ENCODE results near the gene PTPRE. TPM values are rescaled to one million over a fixed set of nuclear protein-coding genes. Genes with fewer than 3 reads are reported as not detected.

PTPRE gene
- total and polyA plus RNA-seq, 10 of the 15 experiments (the other 5 are each of a cell fraction or from before 2014, with no cell fraction given) = 2.9 to 7.6 (median 5.8) TPM

GRCh38 chr10:127997271-127997670 lies 90.4 kb downstream of the PTPRE start:
- 0% methylated on average over 4 of the region's 4 CpGs for WGBS (ENCODE audit: insufficient coverage, insufficient replicate concordance, low lambda C conversion rate, missing lambda C conversion rate)

More at GRCh38 chr10:127997271-127997670, 90.4 kb downstream of the PTPRE start:
- H4K20me1 ChIP-seq (ENCODE audit: control insufficient read depth, insufficient read depth) = no peaks in the 10 kb centered on the region
- DNase-seq (ENCODE audit: low read depth, low spot score) = no peak
- no peak overlapping the region for H2AFZ ChIP-seq (ENCODE audit: control insufficient read depth, low read depth, low read length)
- H3K4me3 ChIP-seq = no peak overlapping the region
- H3K27ac ChIP-seq (ENCODE audit: control insufficient read depth, insufficient read depth) = no peak overlapping the region
- no peaks in the 10 kb centered on the region for H3K9me3 ChIP-seq (replicated peaks; ENCODE audit: control insufficient read depth, insufficient read depth, low read length)
- H3K27me3 ChIP-seq (replicated peaks in 1 of 2; ENCODE audit: control insufficient read depth in 2 of 2, insufficient read depth in 2 of 2, low read length in 1 of 2) = peaks cover 0 to 2% of the 10 kb centered on the region in 2 experiments; a peak in 2 of 4 replicates
- FAIRE-seq = no peak
- in situ Hi-C loops (cut with MboI) = no loop called here
- no peak overlapping the region for H3K9ac ChIP-seq (ENCODE audit: control insufficient read depth, insufficient read depth, low read length)
- BruUV-seq (replicated peaks) = no TSS peak
- SMC1A ChIA-PET (ENCODE audit: uncharacterized antibody, unreplicated experiment) = no interaction called here
- RAD21 ChIA-PET (ENCODE audit: unreplicated experiment) = no interaction called here
- TF ChIP-seq EP300 (IDR thresholded peaks at IDR 0.05; ENCODE audit: borderline replicate concordance in 1 of 2, control insufficient read depth in 1 of 2, low read depth in 2 of 2, low read length in 2 of 2) (no peak), CREB1 (IDR thresholded peaks at IDR 0.05; ENCODE audit: low read depth) (no peak), SUPT20H (IDR thresholded peaks at IDR 0.05; ENCODE audit: borderline replicate concordance, control insufficient read depth, low read depth, low read length) (no peak), CEBPB (IDR thresholded peaks at IDR 0.05; ENCODE audit: borderline replicate concordance in 1 of 2, low read depth in 2 of 2, low read length in 2 of 2) (no peak), POLR2AphosphoS5 (IDR thresholded peaks at IDR 0.05; ENCODE audit: low read length) (no peak), ETV6 (conservative IDR thresholded peaks at IDR 0.05 in 1 of 2, IDR thresholded peaks at IDR 0.05 in 1 of 2; ENCODE audit: borderline replicate concordance in 1 of 2, low read depth in 1 of 2) (no peak), RUNX3 (IDR thresholded peaks at IDR 0.05; ENCODE audit: low read length) (no peak), ZNF384 (IDR thresholded peaks at IDR 0.05; ENCODE audit: borderline replicate concordance, low read depth, low read length) (no peak), NBN (IDR thresholded peaks at IDR 0.05) (no peak), SMC3 (IDR thresholded peaks at IDR 0.05; ENCODE audit: borderline replicate concordance, low read length) (no peak), MYB (IDR thresholded peaks at IDR 0.05; ENCODE audit: borderline replicate concordance, low read depth, low read length) (no peak), RELA (IDR thresholded peaks at IDR 0.05; ENCODE audit: borderline replicate concordance, partially characterized antibody) (no peak), ZNF274 (IDR thresholded peaks at IDR 0.05; ENCODE audit: insufficient read depth, insufficient read length) (no peak), POLR2A (IDR thresholded peaks at IDR 0.05; ENCODE audit: low read depth, low read length) (no peak)
- TF ChIP-seq, protein P1, sequence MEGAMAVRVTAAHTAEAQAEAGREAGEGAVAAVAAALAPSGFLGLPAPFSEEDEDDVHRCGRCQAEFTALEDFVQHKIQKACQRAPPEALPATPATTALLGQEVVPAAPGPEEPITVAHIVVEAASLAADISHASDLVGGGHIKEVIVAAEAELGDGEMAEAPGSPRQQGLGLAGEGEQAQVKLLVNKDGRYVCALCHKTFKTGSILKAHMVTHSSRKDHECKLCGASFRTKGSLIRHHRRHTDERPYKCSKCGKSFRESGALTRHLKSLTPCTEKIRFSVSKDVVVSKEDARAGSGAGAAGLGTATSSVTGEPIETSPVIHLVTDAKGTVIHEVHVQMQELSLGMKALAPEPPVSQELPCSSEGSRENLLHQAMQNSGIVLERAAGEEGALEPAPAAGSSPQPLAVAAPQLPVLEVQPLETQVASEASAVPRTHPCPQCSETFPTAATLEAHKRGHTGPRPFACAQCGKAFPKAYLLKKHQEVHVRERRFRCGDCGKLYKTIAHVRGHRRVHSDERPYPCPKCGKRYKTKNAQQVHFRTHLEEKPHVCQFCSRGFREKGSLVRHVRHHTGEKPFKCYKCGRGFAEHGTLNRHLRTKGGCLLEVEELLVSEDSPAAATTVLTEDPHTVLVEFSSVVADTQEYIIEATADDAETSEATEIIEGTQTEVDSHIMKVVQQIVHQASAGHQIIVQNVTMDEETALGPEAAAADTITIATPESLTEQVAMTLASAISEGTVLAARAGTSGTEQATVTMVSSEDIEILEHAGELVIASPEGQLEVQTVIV (IDR thresholded peaks at IDR 0.05; ENCODE audit: borderline replicate concordance, partially characterized antibody) = no peak
- intact Hi-C loops (cut with micrococcal nuclease; ENCODE audit: unreplicated experiment) = no loop called here
- POLR2A ChIA-PET = no interaction called here
- CTCF ChIA-PET = no interaction called here
- no peaks in the 10 kb centered on the region for H3K36me3 ChIP-seq (ENCODE audit: control insufficient read depth in 2 of 2, insufficient read depth in 2 of 2, low read length in 1 of 2)
- H3K79me2 ChIP-seq (ENCODE audit: control insufficient read depth, insufficient read depth, low read length) = no peaks in the 10 kb centered on the region
- no peak for ATAC-seq
- no peaks in the 10 kb centered on the region for H3K4me1 ChIP-seq (ENCODE audit: control insufficient read depth, insufficient read depth, low read length)
- H3K4me2 ChIP-seq (ENCODE audit: control insufficient read depth, insufficient read depth) = no peak overlapping the region
